ENCODE results near the gene DNAJC8. TPM values are rescaled to one million over a fixed set of nuclear protein-coding genes. Genes with fewer than 3 reads are reported as not detected.

The DNAJC8 gene
- total and polyA plus RNA-seq, 2 of the 4 experiments (the other 2 are of a cell fraction): 53.6 to 81.0 TPM

DNA sequence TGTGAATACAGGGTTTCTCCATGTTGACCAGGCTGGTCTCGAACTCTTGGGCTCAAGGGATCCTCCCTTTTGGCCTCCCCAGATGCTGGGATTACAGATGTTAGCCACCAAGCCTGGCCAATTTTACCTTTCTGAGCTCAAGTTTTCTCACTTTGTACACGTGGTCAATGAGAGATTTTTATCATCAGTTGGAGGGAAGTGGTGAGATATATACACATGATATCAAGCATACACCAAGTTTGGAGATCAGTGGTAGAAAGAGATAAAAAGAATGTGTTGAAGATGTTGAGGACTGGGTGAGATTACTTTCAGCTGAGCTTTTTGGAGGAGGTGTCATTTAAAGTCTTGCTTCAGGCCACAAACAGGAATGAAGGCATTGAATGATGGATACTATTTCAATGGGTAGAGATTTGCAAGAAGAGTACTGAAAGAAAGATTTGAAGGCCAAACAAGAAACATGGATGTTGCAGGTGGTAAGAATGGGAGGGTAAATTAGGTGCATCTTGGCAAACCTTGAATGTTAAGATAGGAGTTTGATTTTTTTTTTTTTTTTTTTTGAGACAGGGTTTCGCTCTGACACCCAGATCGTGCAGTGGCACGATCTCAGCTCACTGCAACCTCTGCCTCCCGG is 23.5 kb upstream of the DNAJC8 start:
- no peak for ATAC-seq (ENCODE audit: low read depth)
- Histone ChIP-seq H2BK15ac (ENCODE audit: low read depth, low read length) (no peak overlapping the region), H3K14ac (replicated peaks; ENCODE audit: low read depth, low read length) (no peak overlapping the region), H4K20me1 (ENCODE audit: insufficient read depth, low read length) (peaks cover 13% of the 10 kb centered on the region), H4K91ac (ENCODE audit: insufficient read depth, low read depth, low read length) (no peak overlapping the region), H3K27ac (ENCODE audit: insufficient read depth, low read length) (no peak overlapping the region), H2BK20ac (ENCODE audit: low read depth, low read length) (no peak overlapping the region), H2BK120ac (ENCODE audit: low read depth, low read length) (no peak overlapping the region), H3K4ac (ENCODE audit: low read depth, low read length) (no peak overlapping the region), H4K5ac (ENCODE audit: low read depth, low read length) (no peak overlapping the region), H3K4me2 (ENCODE audit: low read depth, low read length) (no peak overlapping the region), H3K23ac (ENCODE audit: low read depth, low read length) (no peak overlapping the region), H3K18ac (ENCODE audit: low read depth, low read length) (no peak overlapping the region), H3K79me1 (ENCODE audit: low read depth in 1 of 2, low read length in 2 of 2) (peaks cover 0 to 17% of the 10 kb centered on the region in 2 experiments; a peak in 2 of 4 replicates), H3K9me1 (ENCODE audit: insufficient read depth, low read length) (peaks cover 6% of the 10 kb centered on the region), H2AK9ac (replicated peaks; ENCODE audit: low read depth, low read length, poor library complexity) (no peak overlapping the region), H3K4me3 (ENCODE audit: insufficient read depth, low read depth, low read length) (no peak overlapping the region), H2AFZ (replicated peaks; ENCODE audit: low read length, poor library complexity) (no peak overlapping the region), H2BK5ac (ENCODE audit: low read depth, low read length, poor library complexity, severe bottlenecking) (no peak overlapping the region), H4K8ac (ENCODE audit: low read depth in 2 of 2, low read length in 2 of 2) (no peak overlapping the region), H2AK5ac (ENCODE audit: low read depth, low read length) (no peak overlapping the region), H3K56ac (ENCODE audit: extremely low read depth, insufficient read depth, low read length) (no peak overlapping the region), H3K4me1 (ENCODE audit: control insufficient read depth, insufficient read depth, low read length) (peaks cover 7% of the 10 kb centered on the region), H3K9ac (ENCODE audit: low read depth, low read length) (no peak overlapping the region), H3K27me3 (ENCODE audit: control insufficient read depth, insufficient read depth, low read length) (no peaks in the 10 kb centered on the region; the same call in 1 of the 2 replicates), H3K9me3 (ENCODE audit: control insufficient read depth, insufficient read depth, low read length) (no peaks in the 10 kb centered on the region), H3K36me3 (ENCODE audit: control insufficient read depth, insufficient read depth, low read length) (no peaks in the 10 kb centered on the region)
- intact Hi-C loops (cut with micrococcal nuclease) (no loop called here), dilution Hi-C loops (cut with HindIII; ENCODE audit: low sequenced_read_pairs, unreplicated experiment) (no loop called here), in situ Hi-C loops (cut with MboI; ENCODE audit: low sequenced_read_pairs) (loop anchor here (10.0 kb wide), 1 partner anchor 348 kb away; no protein-coding TSS in a partner anchor)
- TF ChIP-seq FOS (IDR thresholded peaks at IDR 0.05; ENCODE audit: low read depth, low read length) (no peak), RAD21 (IDR thresholded peaks at IDR 0.05; ENCODE audit: low read length) (no peak), POLR2A (IDR thresholded peaks at IDR 0.05; ENCODE audit: low read depth, low read length) (no peak), USF2 (IDR thresholded peaks at IDR 0.05; ENCODE audit: low read depth, low read length) (no peak), MAFK (IDR thresholded peaks at IDR 0.05; ENCODE audit: low read depth, low read length) (no peak), RFX5 (IDR thresholded peaks at IDR 0.05; ENCODE audit: low read depth, low read length) (no peak), RCOR1 (IDR thresholded peaks at IDR 0.05; ENCODE audit: insufficient replicate concordance, low read length) (no peak), NFE2L2 (IDR thresholded peaks at IDR 0.05; ENCODE audit: low read depth, low read length) (no peak)
- POLR2A ChIA-PET (ENCODE audit: unreplicated experiment): no interaction called here
- WGBS, 2 experiments (ENCODE audit: extremely low coverage in 2 of 2, insufficient read length in 1 of 2): 71% methylated on average over 1 of the region's 6 CpGs; no CpG with 5 or more reads in 1 of the 2 experiments
- no peak for DNase-seq
- no TSS peak for BruUV-seq (replicated peaks)
- CTCF ChIA-PET: no interaction called here
